ENCODE data around the gene TIMM44. TPM values are rescaled to one million over a fixed set of nuclear protein-coding genes. Genes with fewer than 3 reads are reported as not detected.

The TIMM44 gene
- total RNA-seq, 2 experiments from 2014 or later: 86.0 to 116 TPM

DNA sequence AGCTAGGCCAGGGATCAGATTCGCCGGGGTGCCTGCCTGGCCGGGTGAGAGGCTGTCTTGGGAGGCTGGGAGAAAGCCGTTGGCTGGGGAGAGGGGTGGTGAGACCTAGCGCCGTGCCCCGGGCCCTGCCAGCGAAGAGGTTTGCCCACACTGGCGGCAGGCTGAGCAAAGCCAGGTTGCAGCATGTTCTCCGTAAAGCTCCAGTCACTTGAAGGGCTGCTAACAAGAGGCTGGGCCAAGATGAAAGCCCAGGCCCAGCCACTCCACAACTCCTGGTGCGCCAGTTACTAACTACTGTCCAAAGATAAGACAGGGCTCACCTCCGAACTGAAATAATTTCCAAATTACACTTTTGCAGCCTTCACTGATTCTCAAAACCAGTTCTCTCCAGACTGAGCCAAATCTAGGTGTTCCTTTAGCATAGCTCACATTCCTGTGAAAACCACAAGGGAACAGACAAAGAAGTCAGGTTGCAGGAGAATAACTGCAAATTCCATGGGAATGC is 45.7 kb upstream of the TIMM44 start:
- intact Hi-C loops (cut with micrococcal nuclease; ENCODE audit: unreplicated experiment): no loop called here
- peaks cover 5% of the 10 kb centered on the region for H3K4me1 ChIP-seq (ENCODE audit: insufficient read depth, low read length, poor library complexity, severe bottlenecking)
- H3K36me3 ChIP-seq (ENCODE audit: insufficient read depth, low read length): peaks cover 93% of the 10 kb centered on the region
- no peak overlapping the region for H3K4me3 ChIP-seq (ENCODE audit: low read depth, low read length, poor library complexity, severe bottlenecking)
- POLR2A ChIA-PET: no interaction called here
- peaks cover 22% of the 10 kb centered on the region for H3K79me2 ChIP-seq (ENCODE audit: insufficient read depth, low read depth, low read length)
- no peaks in the 10 kb centered on the region for H3K9me2 ChIP-seq (ENCODE audit: insufficient read depth, low read length)
- no peak overlapping the region for H3K27ac ChIP-seq (ENCODE audit: low read depth, low read length, poor library complexity, severe bottlenecking)
- no peak for DNase-seq (ENCODE audit: low spot score)
- H4K20me1 ChIP-seq (ENCODE audit: insufficient read depth, low read length): peaks cover 17% of the 10 kb centered on the region
- TSS peak; percentile 29 for BruUV-seq (replicated peaks)
- CTCF ChIA-PET (ENCODE audit: unreplicated experiment): no interaction called here
- TF ChIP-seq EZH2phosphoT487 (IDR thresholded peaks at IDR 0.05; ENCODE audit: borderline replicate concordance, low read depth, low read length) (no peak), CTCF (conservative IDR thresholded peaks at IDR 0.05; ENCODE audit: low read length) (no peak)
- no peaks in the 10 kb centered on the region for H3K9me3 ChIP-seq (ENCODE audit: low read length)
- no peak overlapping the region for H2AFZ ChIP-seq (ENCODE audit: low read length)
- H3K4me2 ChIP-seq (ENCODE audit: low read length): no peak overlapping the region

GRCh38 chr19:7988307-7988706 is 44.8 kb upstream of the TIMM44 start:
- ChIA-PET CTCF (ENCODE audit: unreplicated experiment) (no interaction called here), POLR2A (no interaction called here)
- no peak for TF ChIP-seq CTCF (conservative IDR thresholded peaks at IDR 0.05; ENCODE audit: low read length)
- no peak for TF ChIP-seq EZH2phosphoT487 (IDR thresholded peaks at IDR 0.05; ENCODE audit: borderline replicate concordance, low read depth, low read length)
- Histone ChIP-seq H4K20me1 (ENCODE audit: insufficient read depth, low read length) (peaks cover 14% of the 10 kb centered on the region), H2AFZ (ENCODE audit: low read length) (no peak overlapping the region), H3K4me3 (ENCODE audit: low read depth, low read length, poor library complexity, severe bottlenecking) (no peak overlapping the region), H3K79me2 (ENCODE audit: insufficient read depth, low read depth, low read length) (peaks cover 14% of the 10 kb centered on the region), H3K27ac (ENCODE audit: low read depth, low read length, poor library complexity, severe bottlenecking) (no peak overlapping the region), H3K4me1 (ENCODE audit: insufficient read depth, low read length, poor library complexity, severe bottlenecking) (no peaks in the 10 kb centered on the region), H3K4me2 (ENCODE audit: low read length) (no peak overlapping the region), H3K9me2 (ENCODE audit: insufficient read depth, low read length) (no peaks in the 10 kb centered on the region), H3K36me3 (ENCODE audit: insufficient read depth, low read length) (peaks cover 93% of the 10 kb centered on the region), H3K9me3 (ENCODE audit: low read length) (no peaks in the 10 kb centered on the region)
- no TSS peak for BruUV-seq (replicated peaks)
- no peak for DNase-seq (ENCODE audit: low spot score)
- intact Hi-C loops (cut with micrococcal nuclease; ENCODE audit: unreplicated experiment): no loop called here

GRCh38 chr19:7987114-7987768 is 43.8 kb upstream of the TIMM44 start:
- no peak for DNase-seq (ENCODE audit: low spot score)
- Histone ChIP-seq H3K79me2 (ENCODE audit: insufficient read depth, low read depth, low read length) (peaks cover 3% of the 10 kb centered on the region; the same call in 1 of the 2 replicates), H3K9me2 (ENCODE audit: insufficient read depth, low read length) (no peaks in the 10 kb centered on the region), H4K20me1 (ENCODE audit: insufficient read depth, low read length) (peaks cover 4% of the 10 kb centered on the region; the same call in 1 of the 2 replicates), H3K4me3 (ENCODE audit: low read depth, low read length, poor library complexity, severe bottlenecking) (no peak overlapping the region), H3K27ac (ENCODE audit: low read depth, low read length, poor library complexity, severe bottlenecking) (no peak overlapping the region), H3K36me3 (ENCODE audit: insufficient read depth, low read length) (peaks cover 92% of the 10 kb centered on the region), H3K9me3 (ENCODE audit: low read length) (no peaks in the 10 kb centered on the region), H3K4me2 (ENCODE audit: low read length) (no peak overlapping the region), H3K4me1 (ENCODE audit: insufficient read depth, low read length, poor library complexity, severe bottlenecking) (no peaks in the 10 kb centered on the region), H2AFZ (ENCODE audit: low read length) (no peak overlapping the region)
- TF ChIP-seq EZH2phosphoT487 (IDR thresholded peaks at IDR 0.05; ENCODE audit: borderline replicate concordance, low read depth, low read length): no peak
- no peak for TF ChIP-seq CTCF (conservative IDR thresholded peaks at IDR 0.05; ENCODE audit: low read length)
- no TSS peak for BruUV-seq (replicated peaks)
- intact Hi-C loops (cut with micrococcal nuclease; ENCODE audit: unreplicated experiment): no loop called here
- ChIA-PET CTCF (ENCODE audit: unreplicated experiment) (no interaction called here), POLR2A (no interaction called here)

All from OCI-LY7 (cell line).